DND-41 (cell line): ENCODE data around the gene HECA.
A peak's percentile ranks its signal among the peaks of the same experiment; 100 is the strongest.

Source experiments
- ATAC-seq: fragments of 200-7000 bp; cut with Tn5 transposase; 3 replicates; pipeline ENCODE4 v1.9.1; 2021; ENCODE audit warnings: low read depth; ENCODE audit not compliant: insufficient read depth
- DNase-seq: peaks from one replicate; pipeline ENCODE4 v3.0.0-alpha.2; 2020
- H2AFZ ChIP-seq: 2 replicates; pipeline ENCODE4 v1.6.0; 2012; ENCODE audit warnings: low read depth, low read length
- H3K27ac ChIP-seq: 2 replicates; pipeline ENCODE4 v1.5.1; 2012; ENCODE audit warnings: low read length, inconsistent platforms
- H3K27me3 ChIP-seq: fragments of 200-600 bp; sonication (generic); 2 replicates; pipeline ENCODE4 v1.6.0; 2012; ENCODE audit warnings: low read length, mild to moderate bottlenecking, inconsistent platforms; ENCODE audit not compliant: insufficient read depth, poor library complexity
- H3K36me3 ChIP-seq: 2 replicates; pipeline ENCODE4 v1.5.1; 2012; ENCODE audit warnings: low read length, inconsistent platforms; ENCODE audit not compliant: insufficient read depth
- H3K4me1 ChIP-seq: 2 replicates; pipeline ENCODE4 v1.5.1; 2012; ENCODE audit warnings: mild to moderate bottlenecking, low read length; ENCODE audit not compliant: insufficient read depth
- H3K4me2 ChIP-seq: 2 replicates; pipeline ENCODE4 v1.6.0; 2012; ENCODE audit warnings: mild to moderate bottlenecking, moderate library complexity, low read length, inconsistent platforms; ENCODE audit not compliant: insufficient read depth
- H3K4me3 ChIP-seq, 2 experiments: fragments of 200-600 bp in 1 of 2; shearing (Covaris generic) in 1 of 2; 2 replicates each; pipeline ENCODE4 v1.5.1; 2012 to 2016; ENCODE audit warnings: inconsistent platforms in 2 of 2, low read length in 2 of 2, mild to moderate bottlenecking in 2 of 2, low read depth in 1 of 2, moderate library complexity in 1 of 2
- H3K79me2 ChIP-seq: 2 replicates; pipeline ENCODE4 v1.6.0; 2012; ENCODE audit warnings: low read length, inconsistent platforms; ENCODE audit not compliant: insufficient read depth
- H3K9ac ChIP-seq: 2 replicates; pipeline ENCODE4 v1.6.0; 2012; ENCODE audit warnings: low read depth, mild to moderate bottlenecking, inconsistent platforms, low read length, moderate library complexity
- H3K9me3 ChIP-seq: 2 replicates; pipeline ENCODE4 v1.5.1; 2012; ENCODE audit warnings: low read length, moderate library complexity, mild to moderate bottlenecking, inconsistent platforms; ENCODE audit not compliant: insufficient read depth, severe bottlenecking
- H4K20me1 ChIP-seq: 2 replicates; pipeline ENCODE4 v1.6.0; 2012; ENCODE audit warnings: low read length; ENCODE audit not compliant: insufficient read depth
- EZH2 ChIP-seq: IDR thresholded peaks from 3 replicates; pipeline ENCODE4 v1.6.1; 2012; ENCODE audit warnings: borderline replicate concordance, low read depth, mild to moderate bottlenecking, moderate library complexity, low read length, inconsistent platforms; ENCODE audit not compliant: severe bottlenecking
- TF ChIP-seq, protein P1 (sequence below): IDR thresholded peaks from 2 replicates; pipeline ENCODE4 v1.5.1; 2012; ENCODE audit warnings: borderline replicate concordance, low read length, moderate library complexity, mild to moderate bottlenecking; ENCODE audit not compliant: poor library complexity, severe bottlenecking; ENCODE audit errors: extremely low read depth

HECA gene

DNA sequence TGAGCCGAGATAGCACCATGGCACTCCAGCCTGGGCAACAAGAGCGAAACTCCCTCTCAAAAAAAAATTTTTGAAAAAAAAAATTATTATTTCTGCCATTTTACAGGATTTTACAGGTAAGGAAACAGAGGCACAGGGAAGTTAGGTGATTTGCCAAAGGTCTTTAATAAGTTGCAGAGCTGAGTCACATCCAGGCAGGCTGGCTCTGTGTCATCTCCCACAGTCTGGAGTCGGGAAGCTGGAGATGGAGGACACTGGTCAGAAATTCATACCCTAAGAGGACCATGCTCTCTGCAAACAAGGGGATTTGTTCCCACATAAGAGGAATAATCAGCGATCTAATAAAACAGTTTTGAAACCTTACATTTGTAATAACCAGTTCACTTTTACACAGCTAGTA, 24.1 kb downstream of the HECA start:
- Histone ChIP-seq H3K79me2 (peaks cover 62% of the 10 kb centered on the region), H3K4me1 (peaks cover 23% of the 10 kb centered on the region), H3K27me3 (no peaks in the 10 kb centered on the region), H3K27ac (no peak overlapping the region), H3K36me3 (peaks cover 21% of the 10 kb centered on the region), H3K9ac (no peak overlapping the region), H3K9me3 (no peaks in the 10 kb centered on the region), H3K4me3 (no peak overlapping the region), H2AFZ (no peak overlapping the region), H4K20me1 (peaks cover 81% of the 10 kb centered on the region), H3K4me2 (no peak overlapping the region)
- ATAC-seq (no peak), DNase-seq (no peak)
- no peak for TF ChIP-seq EZH2
- TF ChIP-seq, protein P1, sequence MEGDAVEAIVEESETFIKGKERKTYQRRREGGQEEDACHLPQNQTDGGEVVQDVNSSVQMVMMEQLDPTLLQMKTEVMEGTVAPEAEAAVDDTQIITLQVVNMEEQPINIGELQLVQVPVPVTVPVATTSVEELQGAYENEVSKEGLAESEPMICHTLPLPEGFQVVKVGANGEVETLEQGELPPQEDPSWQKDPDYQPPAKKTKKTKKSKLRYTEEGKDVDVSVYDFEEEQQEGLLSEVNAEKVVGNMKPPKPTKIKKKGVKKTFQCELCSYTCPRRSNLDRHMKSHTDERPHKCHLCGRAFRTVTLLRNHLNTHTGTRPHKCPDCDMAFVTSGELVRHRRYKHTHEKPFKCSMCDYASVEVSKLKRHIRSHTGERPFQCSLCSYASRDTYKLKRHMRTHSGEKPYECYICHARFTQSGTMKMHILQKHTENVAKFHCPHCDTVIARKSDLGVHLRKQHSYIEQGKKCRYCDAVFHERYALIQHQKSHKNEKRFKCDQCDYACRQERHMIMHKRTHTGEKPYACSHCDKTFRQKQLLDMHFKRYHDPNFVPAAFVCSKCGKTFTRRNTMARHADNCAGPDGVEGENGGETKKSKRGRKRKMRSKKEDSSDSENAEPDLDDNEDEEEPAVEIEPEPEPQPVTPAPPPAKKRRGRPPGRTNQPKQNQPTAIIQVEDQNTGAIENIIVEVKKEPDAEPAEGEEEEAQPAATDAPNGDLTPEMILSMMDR, result no peak

DNA sequence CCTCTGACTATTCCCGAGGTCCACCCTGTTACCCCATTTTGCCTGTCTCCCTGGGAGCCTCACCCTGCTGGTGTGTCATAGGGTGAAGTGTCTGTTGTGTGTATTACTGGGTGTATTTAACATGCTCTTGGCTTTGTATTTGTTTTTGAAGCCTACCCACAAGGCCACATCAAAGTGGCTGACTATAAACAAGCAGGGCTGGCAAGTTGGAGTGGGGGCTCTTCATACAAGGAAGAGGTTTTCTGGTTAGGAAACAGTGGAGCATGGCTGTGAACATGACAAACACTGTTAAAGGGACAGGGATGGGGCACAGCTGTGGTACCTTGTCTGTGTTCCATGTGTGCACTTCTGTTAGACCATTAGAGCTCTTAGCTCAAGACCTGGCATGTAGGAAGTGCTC, 26.3 kb downstream of the HECA start:
- DNase-seq, result peak; percentile 85
- peaks cover 28% of the 10 kb centered on the region for H3K36me3 ChIP-seq
- peak; percentile 98 for ATAC-seq
- H3K4me3 ChIP-seq, result no peak overlapping the region
- peak overlapping the region; percentile 33; the same call in 1 of the 2 replicates for H3K4me2 ChIP-seq
- H4K20me1 ChIP-seq, result peaks cover 80% of the 10 kb centered on the region
- no peak overlapping the region for H3K27ac ChIP-seq
- H2AFZ ChIP-seq, result no peak overlapping the region
- peaks cover 23% of the 10 kb centered on the region for H3K4me1 ChIP-seq
- H3K9ac ChIP-seq, result no peak overlapping the region
- H3K79me2 ChIP-seq, result peaks cover 58% of the 10 kb centered on the region
- TF ChIP-seq EZH2, result no peak
- TF ChIP-seq, protein P1, result no peak
- no peaks in the 10 kb centered on the region for H3K9me3 ChIP-seq
- no peaks in the 10 kb centered on the region for H3K27me3 ChIP-seq

DNA sequence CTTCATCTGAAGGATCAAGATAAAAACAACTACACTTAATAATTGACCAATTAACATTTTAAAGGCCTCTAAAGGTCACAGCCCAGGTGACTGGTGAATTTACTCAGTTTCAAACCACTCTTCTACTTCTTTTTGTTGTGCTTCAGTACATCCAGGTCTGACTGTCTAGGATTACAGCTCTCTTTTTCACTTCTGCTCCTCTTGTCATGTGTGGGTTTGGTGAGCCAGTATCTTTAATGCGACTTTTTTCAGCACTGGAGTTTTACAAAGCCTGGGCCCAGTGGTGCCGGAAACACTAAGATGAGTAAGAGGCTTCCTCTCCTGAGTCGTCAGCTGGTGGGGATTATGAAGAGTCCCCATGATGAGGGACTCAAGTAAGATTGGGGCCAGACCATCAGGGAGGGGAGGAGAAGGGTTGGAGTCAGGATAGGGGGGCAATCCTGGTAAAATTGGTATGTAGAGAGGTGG, 27.0 kb downstream of the HECA start:
- no peaks in the 10 kb centered on the region for H3K9me3 ChIP-seq
- no peak overlapping the region for H3K4me3 ChIP-seq
- peaks cover 32% of the 10 kb centered on the region for H3K36me3 ChIP-seq
- H3K79me2 ChIP-seq, result peaks cover 59% of the 10 kb centered on the region
- H3K27ac ChIP-seq, result no peak overlapping the region
- no peak for TF ChIP-seq EZH2
- TF ChIP-seq, protein P1, result no peak
- peaks cover 86% of the 10 kb centered on the region for H4K20me1 ChIP-seq
- H3K27me3 ChIP-seq, result no peaks in the 10 kb centered on the region
- H2AFZ ChIP-seq, result no peak overlapping the region
- ATAC-seq, result no peak
- H3K4me2 ChIP-seq, result no peak overlapping the region
- H3K4me1 ChIP-seq, result peaks cover 23% of the 10 kb centered on the region
- no peak for DNase-seq
- H3K9ac ChIP-seq, result no peak overlapping the region

DNA sequence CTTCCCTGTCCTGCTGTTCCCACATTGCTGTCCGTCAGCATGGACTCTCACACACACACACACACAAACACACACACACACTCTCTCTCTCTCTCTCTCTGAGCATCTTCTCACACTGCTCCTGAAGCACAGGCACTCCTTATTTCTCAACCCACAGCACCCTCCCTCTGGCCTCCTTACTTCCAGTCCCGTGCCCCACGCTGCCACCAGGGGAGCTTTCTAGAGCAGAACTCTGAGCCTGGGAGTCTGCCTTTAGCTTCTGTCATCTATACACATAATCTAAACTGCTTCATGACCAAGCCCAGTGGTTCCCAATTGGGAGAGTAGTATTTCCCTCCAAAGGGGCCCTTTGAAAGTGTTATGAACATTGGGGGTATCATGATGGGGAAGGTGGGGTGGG, 29.1 kb downstream of the HECA start:
- Histone ChIP-seq H3K79me2 (peaks cover 51% of the 10 kb centered on the region), H3K9ac (no peak overlapping the region), H3K9me3 (no peaks in the 10 kb centered on the region), H3K4me2 (no peak overlapping the region), H4K20me1 (peaks cover 75% of the 10 kb centered on the region), H3K27ac (no peak overlapping the region), H2AFZ (no peak overlapping the region), H3K4me3 (no peak overlapping the region), H3K4me1 (peaks cover 23% of the 10 kb centered on the region), H3K36me3 (peaks cover 47% of the 10 kb centered on the region), H3K27me3 (no peaks in the 10 kb centered on the region)
- no peak for TF ChIP-seq EZH2
- TF ChIP-seq, protein P1, result peak; percentile 21
- DNase-seq (no peak), ATAC-seq (no peak)
